SK-MEL-5 (cell line): ENCODE data around the gene MSMP. TPM values are rescaled to one million over a fixed set of nuclear protein-coding genes. Genes with fewer than 3 reads are reported as not detected.

Source experiments
- DNase-seq: peaks from one replicate; pipeline ENCODE4 v3.0.0-alpha.2; 2016; ENCODE audit warnings: low read depth, low spot score
- in situ Hi-C: cut with HindIII; loops from 2 replicates; pipeline ENCODE4 v1.10.0; 2016; ENCODE audit warnings: low sequenced_read_pairs, high pct_unique_total_duplicates, low pct_unique_long_range_greater_than_20kb
- total RNA-seq: library from RNA; depleted of rRNA; stranded (reverse); fragments of >200 nt; shearing (Covaris generic); gene quantifications from 2 replicates; pipeline ENCODE4 v1.2.3, GENCODE V29; 2014

The MSMP gene
- total RNA-seq, 1 experiment from 2014 or later = not detected

DNA sequence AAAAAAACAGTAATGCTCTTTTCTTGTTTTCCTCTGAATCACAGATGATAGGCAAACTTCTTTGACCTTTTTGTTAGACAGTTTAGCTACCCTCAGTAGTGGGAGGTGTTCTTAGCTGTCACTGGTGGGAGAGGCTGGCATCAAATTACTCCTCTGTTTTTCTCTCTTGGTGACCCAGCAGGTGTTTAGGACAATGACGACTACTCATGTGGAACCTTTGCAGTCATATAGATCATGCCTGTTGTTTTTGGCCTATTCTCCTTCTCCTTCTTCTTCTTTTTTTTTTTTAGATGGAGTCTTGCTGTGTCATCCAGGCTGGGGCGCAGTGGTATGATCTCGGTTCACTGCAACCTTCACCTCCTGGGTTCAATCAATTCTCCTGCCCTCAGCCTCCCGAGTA is 21.9 kb upstream of the MSMP start:
- in situ Hi-C loops = no loop called here
- no peak for DNase-seq

DNA sequence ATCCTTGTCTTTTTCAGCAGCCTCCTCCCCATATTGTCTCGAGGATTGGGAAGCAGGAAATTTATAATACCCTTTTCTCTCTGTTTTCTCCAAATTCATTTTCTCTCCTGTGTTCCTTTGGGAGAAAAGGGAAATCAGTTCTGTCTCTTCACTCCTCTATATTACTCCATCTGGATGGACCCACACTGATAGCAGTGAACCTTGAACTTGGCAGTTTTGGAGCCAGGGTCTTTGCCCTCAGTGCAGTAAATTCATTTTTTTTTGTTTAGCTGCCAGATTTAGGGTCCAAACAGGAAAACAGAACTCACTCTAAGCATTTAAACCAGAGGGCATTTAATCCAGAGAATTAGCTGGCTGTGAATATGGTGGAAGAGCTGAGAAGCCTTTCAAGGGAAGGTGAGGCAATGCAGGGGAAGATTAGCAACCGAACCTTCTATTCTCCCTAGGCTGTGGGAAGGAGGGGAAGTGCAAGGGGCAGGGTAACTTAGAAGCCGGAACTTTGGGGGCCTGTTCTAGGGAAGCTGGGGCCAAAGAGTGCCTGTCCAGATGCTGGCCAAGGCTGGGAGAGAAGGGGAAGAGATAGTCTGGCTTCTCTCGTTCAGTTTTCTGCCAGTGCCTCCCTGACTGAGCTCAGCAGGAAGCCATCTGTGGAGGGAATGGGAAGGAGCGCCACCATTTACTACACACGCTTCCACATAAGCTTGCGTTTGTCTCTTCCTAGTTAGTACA is 21.0 kb upstream of the MSMP start:
- in situ Hi-C loops = no loop called here
- no peak for DNase-seq

DNA sequence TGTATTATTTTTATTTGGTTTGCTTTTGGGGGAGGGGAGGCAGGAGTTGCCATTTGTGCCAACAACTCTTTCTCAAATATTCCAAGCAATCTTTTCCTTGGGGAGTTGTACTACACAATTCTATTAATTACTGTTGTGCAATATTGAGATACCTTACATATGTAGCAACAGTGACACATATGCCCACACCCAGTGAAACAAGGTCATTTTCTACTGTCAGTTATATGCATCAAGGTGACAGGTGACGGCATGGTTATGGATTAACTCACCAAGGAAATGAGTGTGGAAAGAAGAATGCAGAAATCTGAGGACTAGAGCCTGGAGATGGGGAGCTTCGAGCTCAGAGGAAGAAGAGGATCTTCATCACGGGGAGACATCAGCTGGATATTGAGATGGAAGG is 17.9 kb upstream of the MSMP start:
- in situ Hi-C loops = no loop called here
- no peak for DNase-seq

DNA sequence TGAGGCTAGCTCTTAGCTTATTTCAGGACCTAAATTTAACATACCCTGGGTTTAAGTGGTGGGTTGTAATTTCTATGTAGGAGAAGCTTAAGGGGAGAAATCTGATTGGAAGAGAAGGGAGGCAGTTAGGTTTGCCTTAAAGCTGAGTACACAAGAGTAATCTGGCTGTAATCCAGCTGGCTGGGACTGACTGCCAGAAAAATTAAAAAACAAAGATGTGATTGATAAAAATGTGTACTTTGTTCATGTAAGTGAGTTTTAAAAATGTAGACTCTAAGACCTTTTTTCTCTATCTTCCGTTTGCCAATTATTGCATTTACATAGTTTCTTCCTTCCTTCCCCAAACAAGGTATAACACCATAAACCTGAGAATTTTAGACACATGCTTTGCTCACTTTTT is 17.5 kb upstream of the MSMP start:
- peak; percentile 27 for DNase-seq
- in situ Hi-C loops = no loop called here

DNA sequence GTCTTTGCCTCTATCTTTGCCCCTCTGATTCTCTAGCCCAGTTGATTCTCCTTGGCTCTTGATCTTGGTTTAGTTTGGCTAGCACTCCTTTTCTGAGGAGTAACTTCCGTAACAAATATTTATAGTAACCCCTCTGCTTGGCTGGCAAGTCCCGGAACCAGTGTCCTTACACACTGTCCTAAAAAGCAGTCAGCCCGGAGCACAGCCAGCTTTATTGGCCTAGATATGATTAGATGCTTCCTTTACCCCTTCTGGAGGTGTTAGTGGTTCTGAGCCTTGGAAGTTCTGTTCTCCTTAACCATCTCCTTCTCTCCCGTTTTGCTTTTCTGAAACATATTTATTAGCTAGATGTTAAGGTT is 17.0 kb upstream of the MSMP start:
- in situ Hi-C loops = no loop called here
- DNase-seq = no peak

DNA sequence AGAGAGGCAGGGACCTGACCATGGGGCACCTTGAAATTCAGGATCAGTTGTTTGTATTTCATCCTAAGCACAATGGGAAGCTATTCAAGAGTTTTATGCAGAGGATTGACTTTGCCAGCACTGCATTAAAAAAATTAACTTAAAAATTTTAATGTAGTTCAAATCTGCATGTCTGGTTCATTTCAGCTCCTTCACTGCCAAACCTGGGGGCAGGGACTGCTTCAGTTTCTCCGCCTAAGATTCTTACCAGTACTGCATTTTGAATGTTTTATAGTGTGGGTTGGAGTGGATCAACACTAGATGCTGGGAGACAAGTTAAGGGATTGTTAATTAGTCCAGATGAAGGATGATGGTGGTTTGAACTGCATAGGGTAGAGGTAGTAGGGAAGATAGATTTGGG is 15.7 kb upstream of the MSMP start:
- in situ Hi-C loops = no loop called here
- DNase-seq = no peak

DNA sequence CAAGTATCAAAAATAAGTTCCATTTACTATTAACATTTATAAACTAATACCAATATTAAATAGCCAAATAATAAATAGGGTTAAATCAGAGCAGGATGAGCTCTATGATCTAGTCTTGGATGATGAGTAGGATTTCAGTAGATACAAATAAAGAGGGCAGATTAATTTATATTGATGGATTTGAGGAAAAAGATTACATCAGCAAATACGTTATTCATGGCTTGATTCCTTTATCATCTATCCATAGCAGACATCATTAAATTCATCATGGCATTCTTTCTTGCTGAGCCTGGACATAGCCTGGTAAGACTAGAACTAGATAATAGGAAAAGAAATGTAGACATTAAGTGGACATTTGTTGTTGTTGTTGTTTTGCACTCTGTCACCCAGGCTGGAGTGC is 13.4 kb upstream of the MSMP start:
- DNase-seq = no peak
- in situ Hi-C loops = no loop called here

DNA sequence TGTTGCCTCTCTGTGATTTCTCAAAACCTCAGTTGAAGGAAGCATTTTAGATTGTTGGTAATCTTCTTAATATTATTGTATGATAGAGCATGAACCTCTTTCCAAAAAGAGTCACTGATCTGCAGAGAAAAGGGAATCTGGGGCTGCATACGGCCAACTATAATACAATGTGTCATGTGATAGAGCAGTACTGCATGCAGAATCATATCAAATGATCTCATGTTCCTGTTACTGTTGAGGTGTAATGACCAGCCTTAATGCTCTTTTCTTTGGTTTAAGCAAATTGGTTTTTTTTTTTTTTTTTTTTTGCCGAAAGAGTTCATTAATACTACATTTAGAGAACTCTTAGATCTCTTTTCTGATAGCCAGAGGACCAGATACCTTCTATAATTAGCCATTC is 12.9 kb upstream of the MSMP start:
- in situ Hi-C loops = no loop called here
- no peak for DNase-seq

DNA sequence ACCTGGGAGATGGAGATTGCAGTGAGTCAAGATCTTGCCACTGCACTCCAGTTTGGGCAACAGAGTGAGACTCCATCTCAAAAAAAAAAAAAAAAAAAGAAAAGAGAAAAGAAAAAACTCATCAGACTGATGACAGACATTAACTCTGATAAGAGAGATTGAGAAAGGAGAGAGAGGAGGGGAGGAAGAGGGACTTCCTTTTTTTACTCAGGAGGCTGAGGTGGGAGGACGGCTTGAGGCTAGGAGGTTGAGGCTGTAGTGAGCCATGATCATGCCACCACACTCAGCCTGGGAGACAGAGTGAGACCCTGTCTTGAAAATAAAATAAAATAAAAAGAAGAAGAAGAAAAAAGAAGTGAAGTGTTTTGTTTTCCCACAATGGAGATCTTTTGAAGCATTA is 9.7 kb upstream of the MSMP start:
- in situ Hi-C loops = no loop called here
- no peak for DNase-seq

DNA sequence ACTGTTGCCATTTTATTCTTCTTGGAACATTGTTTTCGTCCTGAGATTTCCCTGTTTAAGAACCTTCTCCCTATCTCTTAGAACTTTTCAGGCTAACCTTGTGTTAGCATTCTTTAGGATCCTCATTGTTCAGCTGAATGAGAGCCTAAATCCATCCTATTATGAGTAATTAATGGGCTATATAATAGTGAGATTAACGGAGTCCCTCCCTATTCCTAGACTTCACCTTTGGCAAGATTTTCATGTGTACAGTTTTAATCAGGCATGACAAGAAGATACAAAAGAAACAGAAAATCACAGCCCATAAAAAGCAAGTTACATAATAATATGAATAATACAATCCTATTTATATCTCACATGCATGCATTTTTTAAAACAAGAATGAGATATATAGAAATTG is 9.1 kb upstream of the MSMP start:
- in situ Hi-C loops = no loop called here
- DNase-seq = no peak

DNA sequence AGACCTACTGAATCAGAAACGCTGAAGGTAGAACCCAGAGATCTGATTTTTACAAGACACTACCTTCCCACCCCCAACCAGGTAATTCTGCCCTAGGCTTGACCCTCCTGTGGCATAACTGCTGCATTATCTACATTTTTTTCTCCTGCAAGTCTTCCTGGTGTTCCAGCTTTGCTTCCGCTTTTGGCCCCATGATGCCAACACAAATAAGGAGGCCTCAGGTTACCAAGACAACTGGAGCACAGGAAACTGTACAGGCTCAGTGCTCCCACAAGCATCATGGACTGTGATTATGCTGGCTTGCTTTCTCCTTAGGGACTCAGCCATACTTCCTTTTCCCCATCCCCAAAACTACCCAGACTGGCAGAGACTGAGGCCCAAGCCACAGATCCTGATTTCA is 6.6 kb upstream of the MSMP start:
- in situ Hi-C loops = no loop called here
- DNase-seq = no peak

DNA sequence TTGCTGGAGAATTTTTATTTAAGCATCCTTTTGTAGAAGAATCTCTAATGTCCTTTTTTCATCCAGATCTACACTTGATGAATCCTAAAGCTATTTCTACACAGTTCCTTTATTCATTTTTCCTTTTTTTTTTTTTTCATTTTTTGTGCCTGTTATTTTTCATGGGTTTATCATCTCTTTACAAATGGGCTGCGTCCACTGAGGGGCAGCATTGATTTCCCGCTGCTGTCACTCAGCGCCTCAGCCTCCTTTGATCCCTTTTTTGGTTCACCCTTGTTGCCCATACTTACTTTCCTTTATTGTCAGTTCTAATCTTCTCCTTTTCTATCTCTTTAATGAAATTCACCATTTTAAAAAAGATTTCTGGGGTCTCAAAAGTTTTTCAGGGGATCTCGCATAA is 5.7 kb upstream of the MSMP start:
- DNase-seq = no peak
- in situ Hi-C loops = no loop called here

DNA sequence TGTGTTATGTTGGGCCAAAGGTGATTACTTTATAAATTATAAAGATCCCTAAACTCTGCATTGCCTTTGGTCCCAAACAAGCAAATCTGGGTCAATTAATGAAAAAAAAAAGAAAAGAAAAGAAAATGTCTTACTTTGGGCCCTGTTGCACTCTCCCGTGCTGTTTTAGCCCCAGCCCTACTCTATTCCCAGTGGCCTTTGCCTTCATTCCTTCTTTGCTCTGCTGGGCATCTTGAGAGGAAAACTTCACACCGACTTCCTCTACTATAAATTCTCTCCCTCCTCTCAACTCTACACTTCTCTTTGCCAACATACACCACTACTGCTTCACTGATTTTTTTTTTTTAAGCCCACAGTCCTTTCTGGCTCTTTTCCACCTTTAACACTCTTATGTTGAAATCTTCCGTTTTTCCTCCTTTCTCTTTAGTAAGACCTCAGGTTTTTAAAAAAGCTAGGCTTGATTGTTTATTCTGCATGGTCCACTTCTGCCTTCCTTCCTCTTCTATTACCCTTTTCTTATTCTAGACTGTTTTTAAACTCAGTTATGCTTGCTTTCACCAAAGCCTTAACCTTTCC is 4.5 kb upstream of the MSMP start:
- in situ Hi-C loops = no loop called here
- DNase-seq = no peak

DNA sequence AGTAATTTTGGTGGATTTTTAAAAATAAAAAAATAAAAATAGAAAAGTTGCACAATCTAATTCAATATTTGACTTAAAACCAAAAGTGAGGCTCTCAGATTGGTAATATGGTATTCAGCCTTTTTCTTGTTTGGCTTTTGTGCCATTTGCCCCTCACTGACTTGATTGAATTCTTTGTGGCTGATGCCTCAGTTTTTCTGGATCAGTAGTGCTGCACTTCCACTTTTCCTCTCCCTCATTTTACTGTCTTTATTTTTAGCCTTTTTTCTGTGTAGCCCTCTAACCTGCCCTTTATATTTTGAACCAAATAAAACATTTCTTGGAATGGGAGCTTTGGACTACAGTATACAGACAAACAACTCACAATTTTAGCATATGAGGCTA is 3.8 kb upstream of the MSMP start:
- in situ Hi-C loops = no loop called here
- no peak for DNase-seq

DNA sequence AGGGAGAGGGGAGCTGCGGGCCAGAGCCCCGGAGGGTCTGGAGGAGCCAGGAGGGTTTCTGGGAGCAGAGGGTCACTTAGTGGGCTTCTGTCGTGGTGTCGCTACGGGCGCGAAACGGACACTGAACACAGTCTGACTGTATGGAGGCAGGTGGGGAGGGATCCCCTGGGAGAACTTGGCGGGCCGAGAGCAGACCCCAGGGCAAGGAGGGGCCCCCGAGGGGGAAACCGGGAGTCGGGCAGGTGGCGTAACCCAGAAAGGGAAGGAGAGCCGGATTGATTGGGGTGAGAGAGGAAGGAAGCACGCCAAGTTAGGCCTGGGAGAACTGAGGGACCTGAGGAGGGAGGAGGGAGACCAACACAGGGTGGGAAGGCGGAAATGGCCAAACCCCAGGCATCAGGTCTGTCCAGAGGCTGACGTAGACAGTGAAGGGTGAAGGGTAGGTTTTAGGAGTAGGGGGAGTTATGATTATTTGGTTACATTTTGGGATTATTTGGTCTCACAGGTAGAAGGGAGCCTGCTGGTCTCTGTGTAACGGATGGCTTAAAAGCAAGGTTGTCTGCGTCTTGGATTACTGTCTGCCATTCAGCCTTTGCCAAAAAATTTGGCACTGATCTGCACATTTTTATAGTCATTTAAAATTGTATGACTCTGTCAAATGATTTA is 3.3 kb upstream of the MSMP start:
- in situ Hi-C loops = no loop called here
- DNase-seq = no peak

DNA sequence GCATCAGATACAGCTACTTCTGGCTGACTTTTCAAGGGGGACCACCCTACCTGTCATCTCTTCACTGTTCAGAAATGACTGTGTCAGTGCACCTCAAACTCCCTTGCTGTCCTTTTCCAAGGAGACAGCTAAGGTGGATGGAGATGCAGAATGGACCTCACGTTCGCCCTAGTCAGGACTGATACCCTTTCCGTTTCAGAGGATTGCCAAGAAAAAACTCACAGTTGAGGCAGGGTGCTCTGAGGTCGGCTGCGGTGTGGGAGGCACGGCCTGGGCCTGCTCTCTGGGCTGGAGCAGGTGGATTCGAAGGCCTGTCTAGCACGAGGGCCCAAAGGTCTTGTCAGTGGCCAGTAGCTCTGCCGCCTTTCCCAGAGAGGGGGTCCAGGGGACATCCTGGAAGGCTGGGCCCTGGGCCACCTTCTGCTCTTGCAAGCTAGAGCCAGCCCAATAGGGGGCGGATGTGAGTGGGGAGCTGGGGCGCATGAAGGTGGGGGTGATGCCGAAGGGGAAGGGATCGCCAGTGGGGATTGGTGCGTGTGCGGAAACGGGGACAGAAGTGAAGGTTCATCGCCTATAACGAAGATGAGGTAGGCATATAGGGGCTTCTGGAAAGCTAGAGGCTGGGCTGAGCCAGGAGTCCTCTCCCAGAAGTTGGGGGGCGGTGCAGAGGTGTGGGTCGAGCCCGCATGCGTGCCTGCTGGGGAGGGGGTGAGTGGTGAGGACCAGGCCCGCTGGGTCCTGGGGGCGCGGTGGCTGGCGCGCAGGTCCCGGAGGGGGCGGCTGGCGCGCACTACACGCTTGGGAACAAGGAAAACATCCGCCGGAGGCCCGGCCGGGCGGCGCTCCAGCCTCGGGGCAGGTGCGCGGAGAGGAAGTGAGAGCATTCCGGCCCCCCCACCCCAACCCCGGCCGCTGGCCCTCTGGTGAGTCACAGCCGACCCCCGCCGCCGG is 2.5 kb upstream of the MSMP start:
- in situ Hi-C loops = no loop called here
- DNase-seq = no peak

DNA sequence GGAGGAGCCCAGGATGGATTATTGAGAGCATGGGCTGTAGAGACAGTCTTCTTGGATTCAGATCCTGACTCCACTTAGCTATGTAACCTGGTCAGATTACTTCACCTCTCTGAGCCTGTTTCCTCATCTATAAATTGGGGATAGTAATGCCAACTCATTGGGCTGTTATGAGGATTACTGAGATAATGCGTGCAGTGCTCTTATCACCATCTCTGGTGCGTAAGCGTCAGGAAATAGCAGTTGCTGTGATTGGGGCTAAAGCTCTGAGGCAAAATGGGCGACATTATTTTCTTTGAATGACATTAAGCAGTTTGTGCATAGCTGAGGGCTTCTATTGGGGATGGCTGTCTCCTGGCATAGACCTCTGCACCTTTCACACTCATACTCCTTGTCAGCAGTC is 995 bp upstream of the MSMP start:
- DNase-seq = no peak
- in situ Hi-C loops = no loop called here

DNA sequence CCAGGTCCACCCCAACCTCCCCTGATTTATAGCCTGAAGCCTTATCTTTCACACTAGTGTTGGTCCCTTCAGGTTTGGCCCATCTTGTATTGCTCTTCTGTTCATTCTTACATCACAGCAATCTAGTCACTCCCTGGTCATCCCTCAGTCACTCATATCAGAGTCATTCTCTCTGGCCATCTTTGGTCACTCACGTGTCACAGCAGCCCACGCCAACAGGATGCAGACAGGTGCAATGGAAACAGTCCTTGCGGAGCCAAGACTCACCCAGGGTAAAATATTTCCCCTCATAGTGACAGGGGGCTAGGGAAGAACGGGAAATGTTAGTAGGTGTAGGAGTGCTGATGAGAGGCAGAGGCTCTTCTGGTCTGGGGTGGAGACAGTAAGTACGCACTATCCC is 610 bp downstream of the MSMP start:
- in situ Hi-C loops = no loop called here
- DNase-seq = no peak

DNA sequence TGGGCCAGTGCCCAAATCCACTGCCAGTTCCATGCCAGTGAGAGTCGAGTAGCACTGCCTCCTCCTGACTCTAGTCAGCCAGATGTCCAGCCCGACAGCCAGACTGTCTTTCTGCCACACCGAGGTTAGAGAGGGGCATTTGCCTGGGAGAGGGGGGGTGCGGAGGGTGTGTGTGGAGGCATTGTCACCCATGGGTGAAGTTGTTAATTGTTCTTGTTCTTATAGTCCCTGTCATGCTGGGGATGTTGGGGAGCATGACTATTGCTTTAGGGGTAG is 3.9 kb downstream of the MSMP start:
- in situ Hi-C loops = no loop called here
- DNase-seq = no peak
